Gastroesophageal sphincter (tissue), 3 donors: ENCODE measurements around the gene MNAT1.

Source experiments
- POLR2A ChIP-seq, 2 donors: fragments of 450-650 bp; IDR thresholded peaks; one replicate each; pipeline ENCODE4 v1.6.1; 2017; ENCODE audit warnings: antibody characterized with exemption in 2 of 2, mild to moderate bottlenecking in 2 of 2, moderate library complexity in 1 of 2
- TF ChIP-seq, protein P1 (sequence below), 4 experiments: fragments of 200-600 bp in 2 of 4; fragments of 450-650 bp in 2 of 4; sonication (generic) in 1 of 4; IDR thresholded peaks; one replicate each; pipeline ENCODE4 v1.5.1; 2017 to 2019; ENCODE audit warnings: antibody characterized with exemption in 4 of 4, mild to moderate bottlenecking in 2 of 4, moderate library complexity in 2 of 4

DNA sequence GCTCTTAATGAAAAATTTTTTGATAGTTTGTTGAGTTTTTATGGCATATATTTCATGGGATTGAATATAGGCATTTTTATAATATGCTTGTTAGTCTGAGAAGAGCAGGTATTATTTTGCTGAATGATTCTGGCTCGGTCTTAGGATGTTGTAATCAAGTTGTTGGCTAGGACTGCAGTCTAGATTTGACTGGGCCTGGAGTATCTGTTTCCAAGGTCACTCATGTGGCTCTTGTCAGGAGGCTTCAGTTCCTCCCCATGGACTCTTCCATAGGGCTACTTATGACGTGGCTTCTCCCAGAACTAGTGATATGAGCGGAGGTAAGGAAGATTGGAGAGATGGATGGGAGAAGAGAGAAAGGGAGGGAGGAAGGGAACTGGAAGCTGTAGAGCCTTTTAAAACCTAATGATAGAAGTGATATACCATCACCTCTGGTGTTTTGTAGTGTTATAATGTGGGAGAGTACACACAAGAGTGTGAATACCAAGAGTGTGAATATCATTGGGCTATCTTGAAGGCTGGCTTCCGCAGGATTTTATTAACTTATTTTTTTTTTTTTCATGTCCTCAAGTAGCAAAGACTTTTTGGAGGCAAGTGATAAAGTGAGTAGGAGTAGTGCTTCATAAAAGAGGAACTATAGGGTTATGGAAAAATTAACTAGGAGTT lies 4.4 kb downstream of the MNAT1 start:
- no peak for TF ChIP-seq POLR2A (IDR thresholded peaks at IDR 0.05)
- TF ChIP-seq, protein P1, sequence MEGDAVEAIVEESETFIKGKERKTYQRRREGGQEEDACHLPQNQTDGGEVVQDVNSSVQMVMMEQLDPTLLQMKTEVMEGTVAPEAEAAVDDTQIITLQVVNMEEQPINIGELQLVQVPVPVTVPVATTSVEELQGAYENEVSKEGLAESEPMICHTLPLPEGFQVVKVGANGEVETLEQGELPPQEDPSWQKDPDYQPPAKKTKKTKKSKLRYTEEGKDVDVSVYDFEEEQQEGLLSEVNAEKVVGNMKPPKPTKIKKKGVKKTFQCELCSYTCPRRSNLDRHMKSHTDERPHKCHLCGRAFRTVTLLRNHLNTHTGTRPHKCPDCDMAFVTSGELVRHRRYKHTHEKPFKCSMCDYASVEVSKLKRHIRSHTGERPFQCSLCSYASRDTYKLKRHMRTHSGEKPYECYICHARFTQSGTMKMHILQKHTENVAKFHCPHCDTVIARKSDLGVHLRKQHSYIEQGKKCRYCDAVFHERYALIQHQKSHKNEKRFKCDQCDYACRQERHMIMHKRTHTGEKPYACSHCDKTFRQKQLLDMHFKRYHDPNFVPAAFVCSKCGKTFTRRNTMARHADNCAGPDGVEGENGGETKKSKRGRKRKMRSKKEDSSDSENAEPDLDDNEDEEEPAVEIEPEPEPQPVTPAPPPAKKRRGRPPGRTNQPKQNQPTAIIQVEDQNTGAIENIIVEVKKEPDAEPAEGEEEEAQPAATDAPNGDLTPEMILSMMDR (IDR thresholded peaks at IDR 0.05): no peak
